Stomach (tissue), 9 donors: ENCODE data around the gene PEX13. TPM values are rescaled to one million over a fixed set of nuclear protein-coding genes. Genes with fewer than 3 reads are reported as not detected.

ENCODE experiments used
- DNase-seq, 2 donors: peaks; one replicate each; pipeline versions ENCODE4 v3.0.0 to v3.0.0-alpha.2; 2013 to 2019
- H3K27ac ChIP-seq, 5 donors: fragments of 200-600 bp in 4 of 5; sonication (generic) in 4 of 5; one replicate each; pipeline ENCODE4 v1.5.1; 2013 to 2019; ENCODE audit warnings: mild to moderate bottlenecking in 1 of 5, moderate library complexity in 1 of 5
- H3K27me3 ChIP-seq, 3 donors: fragments of 200-600 bp; sonication (generic); one replicate each; pipeline ENCODE4 v1.5.1; 2017 to 2019; ENCODE audit warnings: mixed run types in 1 of 3
- H3K36me3 ChIP-seq, 4 donors: fragments of 200-600 bp; sonication (generic); 1 replicate in 3 of 4; 2 replicates in 1 of 4; pipeline ENCODE4 v1.5.1; 2016 to 2019
- H3K4me1 ChIP-seq, 4 donors: fragments of 200-600 bp; sonication (generic); one replicate each; pipeline ENCODE4 v1.5.1; 2016 to 2019
- H3K4me3 ChIP-seq, 4 donors: fragments of 200-600 bp; sonication (generic) in 3 of 4; one replicate each; pipeline ENCODE4 v1.5.1; 2016 to 2019; ENCODE audit warnings: mild to moderate bottlenecking in 1 of 4
- H3K9me3 ChIP-seq, 4 donors: fragments of 200-600 bp; sonication (generic); one replicate each; pipeline ENCODE4 v1.5.1; 2016 to 2019
- EP300 ChIP-seq: sonication (generic); formaldehyde crosslinking; IDR thresholded peaks from one replicate; pipeline ENCODE4 v1.6.1; 2017; ENCODE audit warnings: antibody characterized with exemption
- POLR2A ChIP-seq, 4 donors: fragments of 450-650 bp; IDR thresholded peaks; one replicate each; pipeline ENCODE4 v1.6.1; 2016; ENCODE audit warnings: antibody characterized with exemption in 4 of 4, control low read depth in 2 of 4, mild to moderate bottlenecking in 1 of 4, moderate library complexity in 1 of 4
- POLR2AphosphoS5 ChIP-seq, 3 donors: sonication (generic); formaldehyde crosslinking; IDR thresholded peaks; one replicate each; pipeline ENCODE4 v1.6.1; 2016; ENCODE audit warnings: antibody characterized with exemption in 3 of 3
- WGBS, 5 donors: extraction: QIAGEN DNeasy Blood & Tissue Kit in 3 of 5; methylation state at CpG; one replicate each; pipeline versions ENCODE4 v1.1.5 to v1.1.7; 2013 to 2018; 5-methylcytosine and 5-hydroxymethylcytosine counted together
- intact Hi-C: fragments of 100-400 bp; cut with DNase I; formaldehyde crosslinking; loops from one replicate; pipeline ENCODE4 v1.15.1; 2023; ENCODE audit warnings: low total_unique reads
- polyA plus RNA-seq, 3 donors: library from polyadenylated mRNA; stranded (reverse); fragments of 200-250 nt; gene quantifications; one replicate each; pipeline ENCODE4 v1.2.3, GENCODE V29; 2013
- total RNA-seq, 5 donors: library from RNA; depleted of rRNA; stranded (reverse); fragments of >200 nt; gene quantifications; one replicate each; pipeline versions ENCODE4 v1.1.0 to v1.2.3, GENCODE V29; 2014 to 2016
- TF ChIP-seq, protein P1 (sequence below), 7 experiments: fragments of 450-650 bp in 4 of 7; fragments of 200-600 bp in 3 of 7; sonication (generic) in 3 of 7; IDR thresholded peaks; one replicate each; pipeline ENCODE4 v1.5.1; 2016 to 2019; ENCODE audit warnings: antibody characterized with exemption in 7 of 7, control low read depth in 2 of 7, mild to moderate bottlenecking in 1 of 7
- donor health status: healthy with polysubstance abuse.
- donor health status: Bipolar disorder and iron deficiency.
- donor health status: healthy.

Gene PEX13
- total and polyA plus RNA-seq, 8 donors = 7.9 to 56.0 (median 14.0) TPM

DNA sequence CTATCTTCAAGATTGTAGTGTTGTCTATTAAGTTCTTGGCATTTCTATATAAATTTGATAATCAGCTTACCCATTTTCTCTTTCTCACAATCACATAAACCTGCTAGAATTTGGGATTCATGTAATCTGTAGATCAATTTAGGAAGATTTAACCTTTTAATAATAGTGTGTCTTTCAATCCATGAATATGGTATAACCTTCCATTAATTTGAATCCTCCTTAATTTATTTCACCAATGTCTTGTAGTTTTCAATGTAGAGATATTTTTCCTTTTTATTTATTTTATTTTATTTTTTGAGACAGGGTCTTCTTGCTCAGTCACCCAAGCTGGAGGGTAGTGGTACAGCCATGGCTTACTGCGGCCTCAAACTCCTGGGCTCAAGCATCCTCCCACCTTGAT, 68.4 kb downstream of the PEX13 start:
- DNase-seq = no peak

DNA sequence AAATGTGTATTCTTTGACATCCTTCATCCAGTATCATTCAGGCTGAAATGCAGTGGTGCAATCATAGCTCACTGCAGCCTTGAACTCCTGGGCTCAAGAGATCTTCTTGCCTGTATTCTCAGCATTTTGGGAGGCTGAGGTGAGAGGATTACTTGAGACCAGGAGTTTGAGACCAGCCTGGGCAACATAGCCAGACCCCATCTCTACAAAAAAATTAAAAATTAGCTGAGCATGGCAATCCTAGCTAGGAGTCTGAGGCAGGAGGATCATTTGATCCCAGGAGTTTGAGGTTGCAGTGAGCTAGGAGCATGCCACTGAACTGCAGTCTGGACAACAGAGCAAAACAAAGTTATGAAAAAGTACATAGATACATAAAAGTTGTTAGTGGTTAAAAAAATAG, 72.3 kb downstream of the PEX13 start:
- Histone ChIP-seq H3K4me1 (no peaks in the 10 kb centered on the region), H3K36me3 (peaks cover 0 to 63% (median 55%) of the 10 kb centered on the region in 4 donors), H3K9me3 (no peaks in the 10 kb centered on the region), H3K4me3 (no peak overlapping the region), H3K27ac (no peak overlapping the region), H3K27me3 (no peaks in the 10 kb centered on the region)
- TF ChIP-seq POLR2A (IDR thresholded peaks at IDR 0.05) (no peak), EP300 (no peak), POLR2AphosphoS5 (IDR thresholded peaks at IDR 0.05) (no peak)
- TF ChIP-seq, protein P1, sequence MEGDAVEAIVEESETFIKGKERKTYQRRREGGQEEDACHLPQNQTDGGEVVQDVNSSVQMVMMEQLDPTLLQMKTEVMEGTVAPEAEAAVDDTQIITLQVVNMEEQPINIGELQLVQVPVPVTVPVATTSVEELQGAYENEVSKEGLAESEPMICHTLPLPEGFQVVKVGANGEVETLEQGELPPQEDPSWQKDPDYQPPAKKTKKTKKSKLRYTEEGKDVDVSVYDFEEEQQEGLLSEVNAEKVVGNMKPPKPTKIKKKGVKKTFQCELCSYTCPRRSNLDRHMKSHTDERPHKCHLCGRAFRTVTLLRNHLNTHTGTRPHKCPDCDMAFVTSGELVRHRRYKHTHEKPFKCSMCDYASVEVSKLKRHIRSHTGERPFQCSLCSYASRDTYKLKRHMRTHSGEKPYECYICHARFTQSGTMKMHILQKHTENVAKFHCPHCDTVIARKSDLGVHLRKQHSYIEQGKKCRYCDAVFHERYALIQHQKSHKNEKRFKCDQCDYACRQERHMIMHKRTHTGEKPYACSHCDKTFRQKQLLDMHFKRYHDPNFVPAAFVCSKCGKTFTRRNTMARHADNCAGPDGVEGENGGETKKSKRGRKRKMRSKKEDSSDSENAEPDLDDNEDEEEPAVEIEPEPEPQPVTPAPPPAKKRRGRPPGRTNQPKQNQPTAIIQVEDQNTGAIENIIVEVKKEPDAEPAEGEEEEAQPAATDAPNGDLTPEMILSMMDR (IDR thresholded peaks at IDR 0.05) = no peak
- intact Hi-C loops = no loop called here
- DNase-seq = no peak

More for the DNA sequence above, 68.4 kb downstream of the PEX13 start:
- Histone ChIP-seq H3K9me3 (no peaks in the 10 kb centered on the region), H3K27ac (no peak overlapping the region), H3K4me1 (no peaks in the 10 kb centered on the region), H3K4me3 (no peak overlapping the region), H3K27me3 (no peaks in the 10 kb centered on the region), H3K36me3 (peaks cover 0 to 80% (median 53%) of the 10 kb centered on the region in 4 donors)
- intact Hi-C loops = no loop called here
- TF ChIP-seq, protein P1 (IDR thresholded peaks at IDR 0.05) = no peak
- TF ChIP-seq EP300 (no peak), POLR2AphosphoS5 (IDR thresholded peaks at IDR 0.05) (no peak), POLR2A (IDR thresholded peaks at IDR 0.05) (no peak)
- WGBS, 5 donors = 95 to 100% (median 97%) methylated on average over 1 of the region's 1 CpG

DNA sequence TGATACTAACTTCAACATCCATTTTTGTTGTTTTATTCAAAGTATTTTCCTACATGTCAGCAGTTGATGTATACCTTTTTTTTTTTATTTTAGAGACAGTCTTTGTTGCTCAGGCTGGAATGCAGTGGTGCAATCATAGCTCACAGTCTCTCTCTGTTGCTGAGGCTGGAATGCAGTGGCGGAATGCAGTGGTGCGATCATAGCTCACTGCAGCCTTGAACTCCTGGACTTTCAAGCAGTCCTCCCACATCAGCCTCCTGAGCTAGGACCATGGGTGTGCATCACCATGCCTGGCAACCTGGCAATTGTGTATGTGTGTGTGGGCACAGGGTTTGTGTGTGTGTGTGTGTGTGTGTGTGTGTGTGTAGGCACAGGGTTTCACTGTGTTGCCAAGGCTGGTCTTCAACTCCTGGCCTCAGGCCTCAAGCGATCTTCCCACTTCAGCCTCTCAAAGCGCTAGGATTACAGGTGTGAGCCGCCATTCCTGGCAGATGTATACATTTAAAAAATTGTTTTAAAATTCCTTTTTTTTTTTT, 72.9 kb downstream of the PEX13 start:
- TF ChIP-seq POLR2AphosphoS5 (IDR thresholded peaks at IDR 0.05) = no peak
- TF ChIP-seq, protein P1 (IDR thresholded peaks at IDR 0.05) = no peak
- TF ChIP-seq EP300 = no peak
- no peak for TF ChIP-seq POLR2A (IDR thresholded peaks at IDR 0.05)
- H3K27me3 ChIP-seq = no peaks in the 10 kb centered on the region
- H3K36me3 ChIP-seq = peaks cover 0 to 58% (median 50%) of the 10 kb centered on the region in 4 donors
- H3K4me1 ChIP-seq = no peaks in the 10 kb centered on the region
- no peaks in the 10 kb centered on the region for H3K9me3 ChIP-seq
- no peak overlapping the region for H3K4me3 ChIP-seq
- 72 to 99% (median 97%) methylated on average over 5 of the region's 5 CpGs for WGBS, 5 donors
- no peak overlapping the region for H3K27ac ChIP-seq
- no peak for DNase-seq
- intact Hi-C loops = no loop called here

DNA sequence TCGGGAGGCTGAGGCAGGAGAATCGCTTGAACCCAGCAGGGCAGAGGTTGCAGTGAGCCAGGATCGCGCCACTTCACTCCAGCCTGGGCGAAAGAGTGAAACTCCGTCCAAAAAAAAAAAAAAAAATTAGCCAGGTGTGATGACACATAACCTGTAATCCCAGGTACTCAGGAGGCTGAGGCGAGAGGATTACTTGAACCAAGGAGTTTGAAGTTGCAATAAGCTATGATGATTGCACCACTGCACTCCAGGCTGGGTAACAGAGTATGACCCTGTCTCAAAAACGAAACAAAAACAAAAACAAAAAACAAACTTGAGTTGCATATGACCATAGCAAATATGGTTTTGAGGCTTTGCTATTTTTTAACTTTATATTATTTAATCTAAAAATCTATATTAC, 74.0 kb downstream of the PEX13 start:
- 83 to 97% (median 95%) methylated on average over 8 of the region's 8 CpGs for WGBS, 5 donors
- no peaks in the 10 kb centered on the region for H3K4me1 ChIP-seq
- no peak overlapping the region for H3K4me3 ChIP-seq
- H3K27me3 ChIP-seq = no peaks in the 10 kb centered on the region
- no peak overlapping the region for H3K27ac ChIP-seq
- TF ChIP-seq, protein P1 (IDR thresholded peaks at IDR 0.05) = no peak
- TF ChIP-seq POLR2AphosphoS5 (IDR thresholded peaks at IDR 0.05) (no peak), POLR2A (IDR thresholded peaks at IDR 0.05) (no peak), EP300 (no peak)
- intact Hi-C loops = no loop called here
- DNase-seq = no peak
- H3K36me3 ChIP-seq = peaks cover 0 to 53% (median 40%) of the 10 kb centered on the region in 4 donors
- H3K9me3 ChIP-seq = no peaks in the 10 kb centered on the region
